DMS53 treated with DMSO at 0.1 percent for 48 hours (cell line): ENCODE results near the gene PCMT1.
A peak's percentile ranks its signal among the peaks of the same experiment; 100 is the strongest.
"Not testable (repeated sequence)": the region's sequence is repeated elsewhere in the genome, so short reads cannot be mapped to it uniquely, and the experiment has no call there.

Source experiments
- DNase-seq: peaks from one replicate; lab custom pipeline; 2025; ENCODE audit not compliant: unreplicated experiment; lab: John Stamatoyannopoulos, UW

The PCMT1 gene

DNA sequence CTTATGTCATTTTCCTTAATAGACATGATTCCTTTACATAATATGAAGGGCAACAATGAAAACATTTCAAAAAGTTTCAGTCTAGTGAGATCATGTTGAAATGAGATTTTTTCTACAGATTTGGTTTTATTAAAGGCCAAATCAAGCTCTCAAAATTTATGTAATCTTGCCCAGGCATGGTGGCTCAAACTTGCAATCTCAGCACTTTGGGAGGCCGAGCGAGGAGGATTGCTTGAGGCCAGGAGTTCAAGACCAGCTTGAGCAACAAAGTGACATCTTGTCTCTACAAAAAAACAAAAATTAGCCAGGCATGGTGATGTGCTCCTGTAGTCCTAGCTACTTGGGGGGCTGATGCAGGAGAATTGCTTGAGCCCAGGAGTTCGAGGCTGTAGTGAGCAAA is 63.8 kb downstream of the PCMT1 start:
- DNase-seq = no peak

DNA sequence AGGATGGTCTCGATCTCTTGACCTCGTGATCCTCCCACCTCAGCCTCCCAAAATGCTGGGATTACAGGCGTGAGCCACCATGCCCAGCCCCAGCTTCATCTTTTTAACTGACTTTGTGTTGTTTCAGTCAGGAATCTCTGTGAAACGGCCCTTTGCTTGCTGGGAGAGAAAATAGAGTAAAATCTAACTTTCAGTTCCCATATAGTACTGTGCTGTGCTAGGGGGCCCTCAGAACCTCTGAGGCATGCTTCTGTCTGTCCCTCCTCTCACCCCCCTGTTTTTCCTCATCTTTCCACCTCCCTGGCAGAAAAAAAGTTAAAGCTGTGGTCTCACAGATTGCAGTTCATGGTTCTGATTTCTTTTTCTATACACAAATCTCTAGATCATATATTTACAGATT is 66.2 kb downstream of the PCMT1 start:
- DNase-seq = no peak

DNA sequence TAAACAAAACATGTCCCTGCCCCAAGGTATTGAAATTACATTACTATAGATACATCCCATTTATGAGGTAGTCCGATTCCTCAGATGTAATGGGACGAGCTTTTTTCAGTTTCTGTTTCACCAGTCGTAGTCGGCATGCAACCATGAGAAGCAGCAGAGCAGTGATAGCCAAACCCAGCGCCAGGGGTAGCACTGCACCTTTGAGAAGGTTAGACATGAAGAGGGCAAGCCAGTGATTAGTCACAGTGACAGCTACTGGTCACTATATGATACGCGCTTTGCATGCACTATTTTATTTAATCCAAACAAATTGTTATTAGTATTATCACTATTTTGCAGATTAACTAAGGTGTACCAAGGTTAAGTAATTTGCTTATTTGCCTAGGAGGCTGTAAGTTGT is 71.0 kb downstream of the PCMT1 start:
- no peak for DNase-seq

DNA sequence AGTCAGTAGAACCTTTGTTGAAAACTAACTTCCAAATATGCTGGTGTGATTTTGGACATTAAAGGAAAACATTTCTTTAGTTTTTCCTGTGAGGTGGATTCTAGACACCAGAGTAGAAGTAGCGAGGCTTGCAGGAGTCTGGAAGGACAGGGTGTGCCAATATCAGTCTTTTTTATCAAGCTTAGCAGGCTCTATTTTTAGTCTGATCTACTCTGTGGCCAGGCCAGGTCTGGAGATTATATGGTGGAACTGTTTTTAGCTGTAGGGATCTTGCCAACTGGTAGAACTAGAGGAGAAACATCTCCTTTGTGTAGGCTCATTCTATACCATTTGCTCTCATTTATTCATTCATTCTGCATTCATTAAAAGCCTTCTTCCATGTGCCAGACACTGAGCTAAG is 72.0 kb downstream of the PCMT1 start:
- DNase-seq = no peak

DNA sequence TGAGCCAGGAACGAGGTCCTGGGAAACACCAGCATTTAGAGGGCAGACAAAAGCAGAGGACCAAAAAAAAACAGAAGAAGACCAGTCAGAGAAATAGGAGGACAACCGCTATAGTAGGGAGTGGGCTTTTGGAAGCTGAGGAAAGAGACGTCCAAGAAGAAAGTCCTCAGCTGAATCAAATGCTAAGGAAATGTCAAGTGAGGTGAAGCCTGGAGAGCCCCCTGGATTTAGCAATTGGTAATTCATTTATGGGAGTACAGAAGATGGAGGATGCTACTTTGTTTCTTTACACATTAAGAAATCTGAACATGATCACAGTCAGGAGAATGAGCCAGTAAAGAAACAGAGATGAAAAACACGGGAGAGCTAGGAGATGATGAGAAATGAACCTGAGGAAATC is 73.5 kb downstream of the PCMT1 start:
- no peak for DNase-seq

DNA sequence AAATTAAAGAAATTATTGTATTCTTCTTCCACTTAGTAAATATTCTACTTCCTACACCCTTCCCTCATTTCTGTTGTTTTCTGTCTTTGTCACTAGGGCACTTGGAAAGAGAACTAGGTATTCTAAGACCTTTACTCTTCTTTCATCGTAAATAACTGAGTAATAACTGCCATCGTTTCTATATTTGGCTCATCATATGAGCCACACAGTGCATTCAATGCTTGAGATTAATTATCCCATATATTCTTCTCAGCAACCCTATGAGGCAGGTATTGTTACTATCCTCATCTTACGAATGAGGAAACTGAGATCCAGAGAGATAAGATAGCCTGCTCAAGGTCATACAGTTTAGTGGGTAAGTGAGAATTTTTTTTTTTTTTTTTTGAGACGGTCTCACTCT is 75.8 kb downstream of the PCMT1 start:
- no peak for DNase-seq

DNA sequence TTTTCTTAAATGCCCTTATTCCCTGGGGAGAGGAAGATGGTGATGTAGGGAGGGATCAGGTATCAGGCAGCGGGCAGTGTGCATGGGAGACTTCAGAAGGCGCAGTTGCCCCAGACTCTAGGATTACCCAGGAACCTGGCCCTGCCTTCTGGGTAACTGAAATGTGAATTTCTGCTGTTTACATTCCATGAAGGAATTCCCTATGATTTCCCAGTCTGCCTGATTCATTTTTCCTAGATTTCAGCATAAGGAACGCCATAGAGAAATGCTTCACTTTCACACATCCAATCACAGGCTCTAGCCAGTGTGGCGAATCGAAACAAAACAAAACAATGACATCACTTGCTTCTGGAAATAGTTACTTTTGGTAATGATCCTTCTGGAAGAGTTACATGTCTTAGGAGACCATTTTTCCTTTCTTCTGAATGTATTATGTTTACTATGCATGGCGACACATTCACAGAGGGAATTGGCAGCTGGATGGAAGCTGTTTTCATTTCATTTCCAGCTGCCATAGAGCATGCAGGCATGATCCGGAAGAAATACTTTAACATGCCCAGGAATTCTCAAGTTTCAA is 81.3 kb downstream of the PCMT1 start:
- DNase-seq = no peak

DNA sequence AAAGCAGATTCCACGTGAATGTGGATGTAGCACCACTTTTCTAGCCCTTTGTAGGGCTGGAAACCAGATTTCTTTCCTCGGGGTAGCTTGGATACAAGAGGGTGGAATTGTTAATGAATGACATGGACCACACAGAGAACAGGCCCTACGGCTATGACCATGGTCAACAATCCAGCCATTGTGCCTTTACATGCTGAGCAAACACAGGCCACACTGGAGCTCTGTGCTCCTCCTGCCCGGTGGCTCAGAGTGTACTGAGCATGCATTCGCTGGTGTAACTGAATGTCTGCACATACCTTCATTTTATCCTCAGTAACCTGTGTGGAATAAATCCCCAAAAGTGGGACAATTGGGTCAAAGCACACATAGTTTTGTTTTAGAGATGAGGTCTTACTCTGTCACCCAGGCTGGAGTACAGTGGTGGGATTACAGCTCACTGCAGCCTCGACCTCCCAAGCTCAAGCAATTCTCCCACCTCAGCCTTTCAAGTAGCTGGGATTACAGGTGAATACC is 81.8 kb downstream of the PCMT1 start:
- DNase-seq = no peak

DNA sequence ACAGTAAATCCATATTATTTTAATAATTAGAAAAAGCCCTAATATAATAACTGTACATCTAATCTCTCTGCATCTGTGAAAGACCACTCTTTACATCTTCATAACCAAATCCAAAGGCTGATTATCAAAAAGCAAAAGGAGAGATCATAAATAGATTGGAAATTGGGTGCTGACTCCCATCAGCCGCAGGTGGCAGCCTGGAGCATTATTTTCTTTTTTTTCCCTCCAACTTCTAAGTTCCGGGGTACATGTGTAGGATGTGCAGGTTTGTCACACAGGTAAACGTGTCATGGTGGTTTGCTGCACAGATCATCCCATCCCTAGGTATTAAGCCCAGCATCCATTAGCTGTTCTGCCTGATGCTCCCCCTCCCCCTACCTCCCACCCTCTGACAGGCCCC is 84.1 kb downstream of the PCMT1 start:
- no peak for DNase-seq

DNA sequence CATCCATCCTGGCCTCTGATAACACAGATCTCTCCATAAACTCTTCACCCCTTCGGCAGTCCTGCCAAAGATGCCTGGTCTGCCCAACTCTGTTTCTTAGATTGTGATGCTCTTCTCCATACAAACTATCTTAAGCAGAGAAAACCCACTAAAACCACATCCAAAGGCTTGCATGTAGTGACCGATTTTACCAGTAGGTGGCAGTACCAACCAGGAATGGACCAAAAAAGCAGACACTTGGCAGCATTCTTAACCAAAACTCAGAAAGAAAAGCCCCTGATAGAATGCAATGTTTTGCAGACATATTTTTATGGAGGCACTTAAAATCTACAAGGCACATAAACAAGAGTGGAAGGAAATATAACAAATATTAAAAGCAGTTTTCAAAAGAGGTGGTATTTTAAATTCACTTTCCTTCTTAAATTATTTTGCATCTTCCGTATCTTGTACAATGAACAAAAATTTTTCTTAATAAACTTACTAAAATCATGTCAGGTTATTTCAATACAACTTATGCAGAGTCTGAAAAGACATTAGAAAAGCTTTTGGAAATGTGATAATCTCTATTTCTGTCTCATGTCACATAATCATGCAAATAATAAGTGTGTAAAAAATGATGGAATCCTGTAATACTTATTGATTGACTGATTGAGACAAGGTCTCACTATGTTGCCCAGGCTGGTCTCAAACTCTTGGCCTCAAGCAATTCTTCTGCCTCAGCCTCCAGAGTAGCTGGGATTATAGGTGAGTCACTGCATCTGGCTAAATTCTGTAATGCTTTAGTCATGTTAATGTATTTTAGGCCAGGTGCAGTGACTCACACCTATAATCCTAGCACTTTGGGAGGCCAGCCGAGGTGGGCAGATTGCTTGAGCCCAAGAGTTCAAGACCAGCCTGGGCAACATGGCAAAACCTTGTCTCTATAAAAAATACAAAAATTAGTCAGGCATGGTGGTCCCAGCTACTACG is 85.3 kb downstream of the PCMT1 start:
- DNase-seq = peak; percentile 17

DNA sequence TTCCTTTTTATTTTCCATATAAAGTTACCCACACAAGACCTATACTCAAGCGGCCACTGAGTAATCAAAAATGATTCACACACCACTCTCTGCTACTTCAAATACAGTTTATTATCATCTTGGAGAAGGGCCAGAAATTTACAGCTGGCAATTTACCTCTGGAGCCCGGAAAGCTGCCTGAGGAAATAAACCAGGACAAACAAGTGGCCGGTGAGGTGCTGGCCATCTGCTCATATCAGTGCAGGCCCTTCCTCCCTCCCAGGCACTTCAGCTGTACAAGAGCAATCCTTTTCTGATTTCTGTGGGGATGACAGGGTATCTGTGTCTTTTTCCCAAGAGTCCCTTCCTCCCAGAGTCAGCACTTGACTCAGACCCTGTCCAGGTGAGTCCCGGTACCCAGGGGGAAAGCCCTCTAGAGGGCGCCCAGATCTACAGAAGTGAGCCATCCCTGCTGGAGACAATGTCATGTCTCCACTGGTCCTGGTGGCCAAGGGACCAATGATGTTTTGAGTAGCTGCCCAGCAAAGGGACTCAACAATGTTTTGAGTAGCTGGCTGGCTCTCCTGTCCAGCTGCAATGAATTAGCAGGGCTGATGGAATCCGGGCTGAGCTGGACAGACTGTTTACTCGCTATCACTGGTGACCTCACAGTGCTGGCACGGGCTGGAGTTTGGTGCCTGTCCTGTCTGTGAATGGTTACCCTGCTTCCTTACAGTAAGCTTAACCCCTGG is 91.0 kb downstream of the PCMT1 start:
- peak; percentile 90 for DNase-seq

DNA sequence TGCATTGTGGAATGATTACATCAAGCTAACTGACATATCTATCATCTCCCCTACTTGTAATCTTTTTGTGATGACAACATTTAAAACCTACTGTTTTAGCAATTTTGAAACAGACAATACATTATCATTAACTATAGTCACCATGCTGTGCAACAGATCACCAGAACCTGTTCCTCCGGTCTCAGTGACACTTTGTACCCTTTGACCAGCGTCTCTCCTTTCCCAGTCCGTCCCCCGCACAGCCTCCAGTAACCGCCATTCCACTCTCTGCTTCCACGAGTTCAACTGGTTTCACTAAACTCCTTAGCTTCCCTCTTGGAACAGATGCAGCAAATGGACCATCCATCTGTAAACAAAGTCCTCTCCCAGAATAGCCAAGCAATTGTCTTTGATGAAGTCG is 92.8 kb downstream of the PCMT1 start:
- DNase-seq = no peak

DNA sequence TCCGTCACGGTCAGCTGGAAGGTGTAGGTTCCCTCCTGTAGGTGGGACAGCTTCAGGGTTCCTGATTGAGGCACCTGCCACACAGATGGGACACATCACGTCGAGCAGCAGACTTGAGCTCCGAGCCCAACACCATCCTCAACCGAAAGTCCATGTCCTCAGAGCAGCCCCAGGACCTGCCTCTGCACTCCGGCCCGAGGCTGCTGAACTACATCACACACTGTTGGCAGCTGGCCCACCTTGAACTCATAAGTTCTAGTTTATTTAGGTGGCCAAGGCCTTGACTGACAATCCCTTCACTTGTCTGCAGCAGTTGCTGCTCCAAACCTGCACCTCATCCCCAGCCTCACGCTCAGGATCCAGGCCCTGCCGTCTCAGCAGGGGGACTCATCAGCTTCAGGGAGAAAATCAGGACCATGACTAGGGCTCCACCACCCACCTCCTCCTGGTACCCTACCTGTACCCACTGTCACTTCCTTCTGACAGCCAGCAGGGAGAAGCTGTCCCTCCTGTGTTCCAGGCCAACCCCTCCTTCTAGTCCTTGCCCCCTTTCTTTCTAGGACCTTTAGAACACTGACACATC is 93.6 kb downstream of the PCMT1 start:
- DNase-seq = no peak

DNA sequence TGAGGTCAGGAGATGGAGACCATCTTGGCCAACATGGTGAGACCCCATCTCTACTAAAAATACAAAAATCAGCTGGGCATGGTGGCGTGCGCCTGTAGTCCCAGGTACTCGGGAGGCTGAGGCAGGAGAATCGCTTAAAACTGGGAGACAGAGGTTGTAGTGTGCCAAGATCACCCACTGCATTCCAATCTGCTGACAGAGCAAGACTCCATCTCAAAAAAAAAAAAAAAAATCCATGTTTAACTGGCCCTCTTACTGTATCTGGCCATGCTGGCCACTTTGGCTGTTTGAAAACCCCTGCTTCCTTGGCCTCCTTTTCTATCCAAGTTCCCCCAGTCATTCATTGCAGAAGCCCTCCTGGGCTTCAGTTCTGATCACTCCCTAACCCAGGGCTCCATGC is 94.5 kb downstream of the PCMT1 start:
- DNase-seq = not testable (repeated sequence)

DNA sequence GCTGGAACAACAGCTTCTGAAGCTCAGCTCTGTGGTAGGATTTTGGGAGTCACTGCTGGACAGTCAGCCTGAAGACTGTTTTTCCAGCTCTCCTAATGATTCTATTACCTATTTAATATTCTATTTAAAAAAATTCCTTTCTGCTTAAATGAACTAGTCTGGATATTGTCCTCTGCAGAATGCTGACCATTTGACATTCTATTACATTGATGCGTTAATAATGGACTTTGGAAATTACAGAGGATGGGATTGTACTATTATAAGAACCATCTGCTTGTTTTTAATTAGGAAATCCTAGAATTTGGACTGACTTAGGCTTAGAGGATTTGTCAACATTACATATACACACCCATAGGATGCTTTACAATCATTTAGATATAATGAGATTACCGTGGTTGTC is 94.9 kb downstream of the PCMT1 start:
- no peak for DNase-seq

DNA sequence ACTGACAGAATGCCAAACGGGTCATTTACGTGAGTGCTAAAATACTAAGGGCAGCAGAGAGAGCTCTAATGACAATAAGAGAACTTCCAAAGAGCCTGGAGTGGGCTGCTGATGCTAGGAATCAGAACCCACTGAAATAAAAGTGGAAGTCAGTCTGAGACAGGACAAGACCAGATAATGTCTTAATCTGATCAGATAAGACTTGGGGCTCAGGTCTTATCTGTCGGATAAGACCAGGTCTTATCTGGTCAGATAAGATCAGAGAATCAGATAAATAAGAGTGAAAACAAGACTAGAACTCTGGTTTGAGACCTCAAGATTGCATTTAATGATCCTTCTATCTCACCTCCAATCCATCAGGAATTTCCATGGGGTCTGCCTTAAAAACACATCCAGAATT is 96.0 kb downstream of the PCMT1 start:
- DNase-seq = no peak

DNA sequence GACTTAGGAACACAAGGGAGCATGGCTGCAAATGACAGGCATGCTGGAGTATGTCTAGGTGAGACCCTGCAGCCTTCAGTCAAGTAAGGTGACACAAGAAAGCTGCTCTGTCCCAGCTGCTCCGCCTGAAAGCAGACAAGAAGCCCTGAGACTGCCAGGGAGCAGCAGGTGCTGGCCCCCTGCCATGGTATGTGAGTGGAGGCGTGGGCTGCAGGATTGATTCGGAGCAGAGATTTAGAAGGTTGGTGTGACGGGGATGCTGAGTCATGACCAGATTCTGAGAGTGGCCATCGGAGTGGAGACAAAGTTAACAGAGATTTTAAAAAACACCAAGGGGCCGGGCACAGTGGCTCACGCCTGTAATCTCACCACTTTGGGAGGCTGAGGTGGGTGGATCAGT is 96.8 kb downstream of the PCMT1 start:
- DNase-seq = no peak

DNA sequence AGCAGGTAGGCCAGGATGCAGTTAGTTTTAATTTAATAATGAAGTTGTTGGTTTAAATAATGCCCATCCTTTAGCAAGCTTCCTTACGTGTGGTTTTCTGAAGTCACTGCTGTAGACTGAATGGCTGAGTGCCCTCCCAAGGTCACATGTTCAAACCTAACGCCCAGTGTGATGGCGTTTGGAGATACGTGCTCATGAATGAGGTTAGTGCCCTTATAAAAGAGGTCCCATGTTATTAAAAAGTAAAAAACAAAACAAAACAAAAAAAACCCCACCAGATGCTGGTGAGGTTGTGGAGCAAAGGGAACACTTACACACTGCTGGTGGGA is 98.4 kb downstream of the PCMT1 start:
- DNase-seq = no peak

DNA sequence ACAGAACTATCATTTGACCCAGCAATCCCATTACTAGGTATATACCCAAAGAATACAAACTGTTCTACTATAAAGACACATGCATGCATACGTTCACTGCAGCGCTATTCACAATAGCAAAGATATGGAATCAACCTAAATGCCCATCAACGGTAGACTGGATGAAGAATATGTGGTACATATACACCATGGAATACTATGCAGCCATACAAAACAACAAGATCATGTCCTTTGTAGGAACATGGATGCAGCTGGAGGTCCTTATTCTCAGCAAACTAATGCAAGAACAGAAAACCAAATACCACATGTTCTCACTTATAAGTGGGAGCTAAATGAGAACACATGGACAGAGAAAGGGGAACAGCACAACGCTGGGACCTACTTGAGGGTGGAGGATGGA is 98.8 kb downstream of the PCMT1 start:
- DNase-seq = not testable (repeated sequence)

DNA sequence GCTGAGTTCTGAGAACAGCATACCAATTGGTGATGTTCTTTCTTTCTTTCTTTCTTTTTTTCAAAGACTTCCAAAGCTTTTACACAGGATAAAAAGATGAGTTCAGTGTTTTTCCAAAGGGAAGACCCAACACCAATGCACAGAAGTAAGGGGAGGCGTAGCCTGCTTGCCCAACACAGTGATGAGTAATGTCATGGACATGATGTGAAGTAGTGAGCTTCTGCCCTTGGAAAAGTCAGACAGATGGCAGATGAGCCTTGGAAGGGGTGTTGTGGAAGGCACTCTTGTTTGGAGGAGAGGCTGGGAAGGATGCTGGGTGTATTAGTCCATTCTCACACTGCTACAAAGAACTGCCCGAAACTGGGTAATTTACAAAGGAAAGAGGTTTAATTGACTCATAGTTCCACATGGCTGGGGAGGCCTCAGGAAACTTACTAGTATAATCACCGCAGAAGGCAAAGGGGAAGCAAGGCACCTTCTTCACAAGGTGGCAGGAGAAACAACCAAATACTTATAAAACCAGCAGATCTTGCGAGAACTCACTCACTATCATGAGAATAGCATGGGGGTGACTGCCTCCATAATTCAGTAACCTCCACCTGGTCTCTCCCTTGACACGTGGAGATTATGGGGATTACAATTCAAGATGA is 102.0 kb downstream of the PCMT1 start:
- DNase-seq = no peak

DNA sequence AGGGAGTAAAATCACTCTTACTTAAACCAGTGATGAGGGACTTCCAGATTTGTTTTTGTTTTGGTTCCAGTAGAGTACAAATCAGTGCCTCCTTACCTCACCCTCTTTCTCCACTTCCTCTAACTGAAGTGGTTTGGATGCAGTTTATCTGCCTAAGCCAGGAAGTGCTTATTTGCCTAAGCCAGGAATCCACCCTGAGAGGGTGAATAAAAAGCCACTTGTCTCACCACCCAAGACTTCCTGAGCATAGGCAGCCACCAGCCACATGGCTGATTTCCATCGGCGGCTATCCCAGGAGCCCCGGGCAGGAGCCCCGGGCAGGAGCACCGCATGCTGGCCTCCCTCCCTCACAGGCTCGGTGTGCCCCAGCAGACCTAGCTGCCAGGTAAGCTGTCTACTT is 102.6 kb downstream of the PCMT1 start:
- DNase-seq = peak; percentile 77
